ENCODE data around the gene FKBP10. TPM values are rescaled to one million over a fixed set of nuclear protein-coding genes. Genes with fewer than 3 reads are reported as not detected.

Gene FKBP10
- total RNA-seq, 1 donor from 2014 or later = 567 TPM

DNA sequence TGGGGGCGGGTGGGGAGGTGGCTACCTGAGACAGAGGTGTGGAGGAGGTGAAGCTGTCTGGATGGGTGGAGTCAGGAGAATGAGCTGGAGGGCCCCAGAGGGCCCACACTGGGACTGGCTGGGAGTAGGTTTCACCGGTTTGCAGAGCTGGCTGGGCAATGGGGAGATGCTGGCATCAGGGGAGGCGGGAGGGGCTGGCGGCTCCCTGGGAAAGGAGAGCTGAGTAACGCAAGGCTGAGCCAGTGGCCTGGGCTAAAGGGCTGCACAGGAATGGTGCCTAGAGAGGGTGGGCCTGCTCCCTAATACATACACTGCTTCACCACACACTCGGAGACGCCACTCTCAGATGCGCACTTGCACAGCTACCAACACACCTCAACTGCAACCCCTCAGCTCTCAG, 13.4 kb upstream of the FKBP10 start:
- no peak overlapping the region for H3K4me3 Mint-ChIP-seq (ENCODE audit: unreplicated experiment)
- H3K9me3 Mint-ChIP-seq (ENCODE audit: low read depth) = no peaks in the 10 kb centered on the region
- H3K4me1 Mint-ChIP-seq (ENCODE audit: low read depth) = peaks cover 12% of the 10 kb centered on the region
- peaks cover 2% of the 10 kb centered on the region for H3K36me3 Mint-ChIP-seq (ENCODE audit: low read depth)
- TF ChIP-seq, protein P1, sequence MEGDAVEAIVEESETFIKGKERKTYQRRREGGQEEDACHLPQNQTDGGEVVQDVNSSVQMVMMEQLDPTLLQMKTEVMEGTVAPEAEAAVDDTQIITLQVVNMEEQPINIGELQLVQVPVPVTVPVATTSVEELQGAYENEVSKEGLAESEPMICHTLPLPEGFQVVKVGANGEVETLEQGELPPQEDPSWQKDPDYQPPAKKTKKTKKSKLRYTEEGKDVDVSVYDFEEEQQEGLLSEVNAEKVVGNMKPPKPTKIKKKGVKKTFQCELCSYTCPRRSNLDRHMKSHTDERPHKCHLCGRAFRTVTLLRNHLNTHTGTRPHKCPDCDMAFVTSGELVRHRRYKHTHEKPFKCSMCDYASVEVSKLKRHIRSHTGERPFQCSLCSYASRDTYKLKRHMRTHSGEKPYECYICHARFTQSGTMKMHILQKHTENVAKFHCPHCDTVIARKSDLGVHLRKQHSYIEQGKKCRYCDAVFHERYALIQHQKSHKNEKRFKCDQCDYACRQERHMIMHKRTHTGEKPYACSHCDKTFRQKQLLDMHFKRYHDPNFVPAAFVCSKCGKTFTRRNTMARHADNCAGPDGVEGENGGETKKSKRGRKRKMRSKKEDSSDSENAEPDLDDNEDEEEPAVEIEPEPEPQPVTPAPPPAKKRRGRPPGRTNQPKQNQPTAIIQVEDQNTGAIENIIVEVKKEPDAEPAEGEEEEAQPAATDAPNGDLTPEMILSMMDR (IDR thresholded peaks at IDR 0.05) = no peak
- DNase-seq (ENCODE audit: low spot score) = no peak
- no peaks in the 10 kb centered on the region for H3K27me3 Mint-ChIP-seq (ENCODE audit: low read depth)
- no peak overlapping the region for H3K27ac Mint-ChIP-seq (ENCODE audit: unreplicated experiment)

DNA sequence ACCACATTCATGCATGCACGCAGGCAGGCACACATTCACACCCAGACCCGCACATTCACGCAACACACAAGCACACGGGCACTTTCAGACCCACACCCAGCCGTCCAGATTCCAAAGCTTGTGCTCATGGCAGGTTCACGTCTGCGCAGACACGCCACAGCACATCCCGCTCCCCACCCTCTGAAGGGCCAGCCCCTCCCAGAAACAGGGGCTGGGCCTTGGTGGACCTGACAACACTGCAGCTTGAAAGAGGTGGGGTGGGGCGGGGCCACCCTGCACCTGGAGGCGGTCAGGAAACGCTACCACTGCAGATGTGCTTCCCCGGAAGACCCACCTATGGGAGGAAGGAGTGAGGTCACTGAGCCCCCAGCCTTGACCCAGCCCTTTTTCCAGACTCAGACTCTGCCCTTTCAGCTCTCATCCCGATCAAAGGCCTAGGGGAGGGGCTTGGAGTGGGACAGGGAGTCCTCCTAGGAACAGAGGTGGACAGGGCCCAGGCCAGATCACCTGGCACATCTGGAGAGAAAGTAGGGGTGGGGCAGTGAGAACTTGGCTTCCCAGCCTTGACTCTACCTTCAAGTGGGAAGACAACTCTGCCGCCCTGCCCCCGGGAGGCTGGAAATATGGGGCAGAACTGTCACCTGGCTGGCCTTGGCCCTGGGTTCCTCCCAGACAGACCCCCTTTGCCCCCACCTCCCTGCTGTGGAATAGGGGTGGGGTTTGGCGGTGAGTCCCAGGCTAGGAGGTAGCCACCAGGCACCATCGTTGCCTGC, 12.0 kb upstream of the FKBP10 start:
- DNase-seq (ENCODE audit: low spot score) = no peak
- no peaks in the 10 kb centered on the region for H3K9me3 Mint-ChIP-seq (ENCODE audit: low read depth)
- H3K4me3 Mint-ChIP-seq (ENCODE audit: unreplicated experiment) = no peak overlapping the region
- H3K36me3 Mint-ChIP-seq (ENCODE audit: low read depth) = peaks cover 3% of the 10 kb centered on the region
- TF ChIP-seq, protein P1 (IDR thresholded peaks at IDR 0.05) = no peak
- peak overlapping the region; percentile 49 for H3K27ac Mint-ChIP-seq (ENCODE audit: unreplicated experiment)
- no peaks in the 10 kb centered on the region for H3K27me3 Mint-ChIP-seq (ENCODE audit: low read depth)
- H3K4me1 Mint-ChIP-seq (ENCODE audit: low read depth) = peaks cover 12% of the 10 kb centered on the region

DNA sequence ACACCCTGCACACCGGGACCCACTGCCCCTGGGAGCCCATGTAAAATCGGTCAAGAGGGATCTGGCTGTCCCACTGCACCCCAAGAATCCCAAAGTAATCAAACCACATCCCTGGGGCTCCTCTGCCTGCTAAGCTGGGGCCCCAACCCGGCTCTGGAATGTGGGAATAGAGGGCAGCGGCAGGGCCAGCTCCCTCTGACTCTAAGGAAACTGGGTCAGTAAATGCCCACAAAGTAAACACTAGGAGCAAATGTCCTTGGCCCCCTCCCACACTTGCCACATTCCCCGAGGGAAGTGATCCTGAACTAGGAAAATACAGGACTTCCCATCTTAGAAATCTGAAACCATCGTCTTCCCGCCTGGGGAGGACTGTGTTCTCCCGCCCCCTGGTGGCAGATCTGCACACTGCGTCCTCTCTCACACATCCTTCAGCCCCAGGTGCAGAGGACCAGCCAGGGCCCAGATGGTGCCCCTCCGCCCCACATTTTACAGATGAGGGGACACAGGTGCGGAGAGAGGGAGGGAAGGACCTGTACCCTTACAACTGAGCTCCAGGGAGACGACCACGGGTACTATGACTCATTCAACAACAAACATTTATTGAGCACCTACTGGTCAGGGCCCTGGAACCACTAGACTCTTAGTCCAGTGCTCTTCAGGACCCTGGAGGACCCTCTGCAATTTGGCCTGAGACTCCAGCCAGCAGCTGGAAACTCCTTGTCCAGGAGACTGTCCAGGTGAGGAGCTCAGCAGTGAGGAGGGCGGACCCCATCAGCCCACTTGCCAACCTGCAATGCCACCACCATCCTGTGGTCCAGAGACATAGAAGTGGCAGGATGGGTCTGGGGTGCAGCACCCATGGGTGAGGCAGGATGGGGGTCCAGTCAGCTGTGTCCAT, 11.2 kb upstream of the FKBP10 start:
- H3K27ac Mint-ChIP-seq (ENCODE audit: unreplicated experiment) = peak overlapping the region; percentile 10
- no peaks in the 10 kb centered on the region for H3K27me3 Mint-ChIP-seq (ENCODE audit: low read depth)
- DNase-seq (ENCODE audit: low spot score) = no peak
- TF ChIP-seq, protein P1 (IDR thresholded peaks at IDR 0.05) = peak; percentile 94
- no peak overlapping the region for H3K4me3 Mint-ChIP-seq (ENCODE audit: unreplicated experiment)
- H3K9me3 Mint-ChIP-seq (ENCODE audit: low read depth) = no peaks in the 10 kb centered on the region
- peaks cover 12% of the 10 kb centered on the region for H3K4me1 Mint-ChIP-seq (ENCODE audit: low read depth)
- peaks cover 6% of the 10 kb centered on the region for H3K36me3 Mint-ChIP-seq (ENCODE audit: low read depth)

DNA sequence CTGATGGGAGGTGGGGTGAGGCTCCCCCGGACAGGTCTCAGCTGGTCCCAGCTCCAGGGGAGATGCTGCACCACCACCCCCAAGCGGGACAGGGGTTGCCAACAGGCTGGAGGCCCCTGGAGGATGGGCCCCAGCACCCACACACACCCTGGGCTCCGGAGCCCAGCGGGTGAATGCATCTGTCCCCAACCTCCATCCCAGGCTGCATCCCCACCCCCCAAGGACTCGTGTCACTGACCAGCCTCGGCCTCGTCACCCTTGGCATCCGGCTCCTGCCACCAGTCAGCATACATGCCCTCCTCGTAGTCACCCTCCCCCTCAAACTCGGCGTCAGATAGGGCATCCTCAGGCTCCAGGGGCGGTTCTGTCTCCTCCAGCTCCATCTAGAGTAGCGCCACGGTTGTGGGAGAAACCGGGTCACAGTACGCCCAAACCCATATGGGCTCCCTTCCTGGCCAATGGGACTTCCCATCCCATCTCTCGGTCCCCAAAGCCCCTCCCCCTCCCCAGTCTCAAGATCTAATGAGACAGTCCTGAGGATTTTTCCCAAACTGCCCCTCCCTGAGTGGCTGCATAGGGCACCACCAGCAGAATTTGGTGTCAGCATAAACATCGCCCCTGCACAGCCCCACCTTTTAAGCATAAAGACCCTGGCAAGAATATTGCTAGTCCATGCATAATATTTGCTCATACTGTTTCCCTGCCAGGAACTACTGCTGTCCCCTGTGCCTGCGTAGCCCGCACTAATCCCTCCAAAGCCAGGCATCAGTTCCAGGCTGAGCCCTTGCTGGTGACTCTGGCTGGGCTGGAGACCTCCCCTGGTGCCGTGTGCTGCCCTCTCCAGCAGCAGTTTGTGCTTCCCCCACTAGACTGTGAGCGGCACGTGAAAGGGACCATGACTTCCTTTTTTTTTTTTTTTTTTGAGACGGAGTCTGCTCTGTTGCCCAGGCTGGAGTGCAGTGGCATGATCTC, 9.5 kb upstream of the FKBP10 start:
- no peaks in the 10 kb centered on the region for H3K9me3 Mint-ChIP-seq (ENCODE audit: low read depth)
- peaks cover 8% of the 10 kb centered on the region for H3K36me3 Mint-ChIP-seq (ENCODE audit: low read depth)
- no peak overlapping the region for H3K27ac Mint-ChIP-seq (ENCODE audit: unreplicated experiment)
- no peak for DNase-seq (ENCODE audit: low spot score)
- H3K27me3 Mint-ChIP-seq (ENCODE audit: low read depth) = no peaks in the 10 kb centered on the region
- H3K4me3 Mint-ChIP-seq (ENCODE audit: unreplicated experiment) = no peak overlapping the region
- TF ChIP-seq, protein P1 (IDR thresholded peaks at IDR 0.05) = no peak
- peaks cover 12% of the 10 kb centered on the region for H3K4me1 Mint-ChIP-seq (ENCODE audit: low read depth)
